OCI-LY7 (cell line): ENCODE results near the gene PLN.

Source experiments
- EZH2phosphoT487 ChIP-seq: fragments of 200-600 bp; sonication (generic); IDR thresholded peaks from 2 replicates; pipeline ENCODE4 v1.6.1; 2018; ENCODE audit warnings: low read depth, borderline replicate concordance, mild to moderate bottlenecking, mixed run types, antibody characterized with exemption, low read length, moderate library complexity, mixed read lengths
- TF ChIP-seq, protein P1 (sequence below): fragments of 200-600 bp; sonication (generic); conservative IDR thresholded peaks from 2 replicates; pipeline ENCODE4 v1.5.1; 2014; ENCODE audit warnings: mild to moderate bottlenecking, antibody characterized with exemption, low read length, moderate library complexity, mixed read lengths

- TF ChIP-seq, protein P1, sequence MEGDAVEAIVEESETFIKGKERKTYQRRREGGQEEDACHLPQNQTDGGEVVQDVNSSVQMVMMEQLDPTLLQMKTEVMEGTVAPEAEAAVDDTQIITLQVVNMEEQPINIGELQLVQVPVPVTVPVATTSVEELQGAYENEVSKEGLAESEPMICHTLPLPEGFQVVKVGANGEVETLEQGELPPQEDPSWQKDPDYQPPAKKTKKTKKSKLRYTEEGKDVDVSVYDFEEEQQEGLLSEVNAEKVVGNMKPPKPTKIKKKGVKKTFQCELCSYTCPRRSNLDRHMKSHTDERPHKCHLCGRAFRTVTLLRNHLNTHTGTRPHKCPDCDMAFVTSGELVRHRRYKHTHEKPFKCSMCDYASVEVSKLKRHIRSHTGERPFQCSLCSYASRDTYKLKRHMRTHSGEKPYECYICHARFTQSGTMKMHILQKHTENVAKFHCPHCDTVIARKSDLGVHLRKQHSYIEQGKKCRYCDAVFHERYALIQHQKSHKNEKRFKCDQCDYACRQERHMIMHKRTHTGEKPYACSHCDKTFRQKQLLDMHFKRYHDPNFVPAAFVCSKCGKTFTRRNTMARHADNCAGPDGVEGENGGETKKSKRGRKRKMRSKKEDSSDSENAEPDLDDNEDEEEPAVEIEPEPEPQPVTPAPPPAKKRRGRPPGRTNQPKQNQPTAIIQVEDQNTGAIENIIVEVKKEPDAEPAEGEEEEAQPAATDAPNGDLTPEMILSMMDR = no peak
- TF ChIP-seq EZH2phosphoT487 = no peak
Observed at GRCh38 chr6:118598324-118598723, 50.2 kb downstream of the PLN start.
